KOPT-K1 (cell line): Measurements from ENCODE around the gene PHYH.
"Not testable (repeated sequence)": the region's sequence is repeated elsewhere in the genome, so short reads cannot be mapped to it uniquely, and the experiment has no call there.

Experiments used
- H3K27ac ChIP-seq: fragments of 200-600 bp; sonication (generic); 2 replicates; pipeline ENCODE4 v1.5.1; 2016; ENCODE audit warnings: antibody characterized with exemption, mild to moderate bottlenecking, low read depth, low read length; ENCODE audit not compliant: poor library complexity, severe bottlenecking
- H3K36me3 ChIP-seq: fragments of 200-600 bp; sonication (generic); 2 replicates; pipeline ENCODE4 v1.5.1; 2017; ENCODE audit warnings: antibody characterized with exemption, mild to moderate bottlenecking, low read length, moderate library complexity; ENCODE audit not compliant: insufficient read depth
- H3K9me3 ChIP-seq: fragments of 200-600 bp; sonication (generic); 2 replicates; pipeline ENCODE4 v1.5.1; 2017; ENCODE audit warnings: antibody characterized with exemption, low read length, mild to moderate bottlenecking; ENCODE audit not compliant: insufficient read depth, poor library complexity, severe bottlenecking

PHYH gene

DNA sequence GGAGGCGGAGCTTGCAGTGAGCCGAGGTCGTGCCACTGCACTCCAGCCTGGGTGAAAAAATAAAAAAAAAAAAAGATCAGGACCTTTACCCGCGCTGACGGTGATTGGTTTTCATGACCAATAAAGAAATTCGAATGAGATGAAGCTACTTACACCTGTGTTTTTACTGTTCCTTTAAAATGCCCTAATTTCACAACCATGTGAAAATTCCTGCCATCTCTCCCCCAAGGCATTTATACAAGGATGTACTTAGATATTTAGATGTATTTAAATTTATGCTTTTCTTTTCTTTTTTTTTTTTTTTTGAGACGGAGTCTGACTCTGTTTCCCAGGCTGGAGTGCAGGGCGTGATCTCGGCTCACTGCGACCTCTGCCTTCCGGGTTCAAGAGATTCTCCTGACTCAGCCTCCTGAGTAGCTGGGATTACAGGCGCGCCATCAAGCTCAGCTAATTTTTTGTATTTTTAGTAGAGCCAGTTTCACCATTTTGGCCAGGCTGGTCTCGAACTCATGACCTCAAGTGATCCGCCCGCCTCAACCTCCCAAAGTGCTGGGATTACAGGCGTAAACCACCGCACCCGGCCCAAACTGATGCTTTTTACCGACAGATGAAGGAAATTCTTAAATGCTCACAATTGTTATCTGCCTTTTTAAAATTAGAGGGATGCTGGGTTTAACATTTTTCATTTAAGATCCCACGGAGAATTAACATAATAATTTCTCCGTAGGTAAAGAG, 3.1 kb upstream of the PHYH start:
- Histone ChIP-seq H3K36me3 (no peaks in the 10 kb centered on the region), H3K9me3 (no peaks in the 10 kb centered on the region), H3K27ac (no peak overlapping the region)

DNA sequence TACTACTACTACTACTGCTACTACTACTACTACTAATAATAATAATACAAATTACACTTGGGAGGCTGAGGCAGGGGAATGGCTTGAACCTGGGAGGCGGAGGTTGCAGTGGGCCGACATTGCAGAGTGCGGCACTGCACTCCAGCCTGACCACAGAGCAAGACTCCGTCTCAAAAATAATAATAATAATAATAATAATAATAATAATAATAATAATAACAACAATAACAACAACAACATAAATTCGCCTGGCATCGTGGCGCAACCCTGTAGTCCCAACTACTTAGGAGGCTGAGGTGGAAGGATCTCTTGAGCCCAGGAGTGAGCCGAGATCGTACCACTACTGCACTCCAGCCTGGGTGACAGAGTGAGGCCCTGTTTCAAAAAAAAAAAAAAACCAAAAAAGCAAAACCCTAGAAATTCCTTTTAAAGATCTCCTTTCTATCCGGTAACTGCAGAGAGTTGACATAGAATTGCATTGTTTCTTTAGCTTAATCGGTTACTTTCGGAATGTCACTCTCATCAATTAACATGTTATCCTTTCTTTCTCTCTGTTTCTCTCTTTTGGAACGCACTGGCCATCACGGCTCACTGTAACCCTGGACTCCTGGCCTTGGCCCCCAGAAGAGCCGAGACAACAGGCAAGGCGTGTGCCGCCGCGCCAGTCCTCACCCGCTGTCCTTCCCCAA, 972 bp downstream of the PHYH start:
- H3K9me3 ChIP-seq, result no peaks in the 10 kb centered on the region
- no peak overlapping the region for H3K27ac ChIP-seq
- no peaks in the 10 kb centered on the region for H3K36me3 ChIP-seq

DNA sequence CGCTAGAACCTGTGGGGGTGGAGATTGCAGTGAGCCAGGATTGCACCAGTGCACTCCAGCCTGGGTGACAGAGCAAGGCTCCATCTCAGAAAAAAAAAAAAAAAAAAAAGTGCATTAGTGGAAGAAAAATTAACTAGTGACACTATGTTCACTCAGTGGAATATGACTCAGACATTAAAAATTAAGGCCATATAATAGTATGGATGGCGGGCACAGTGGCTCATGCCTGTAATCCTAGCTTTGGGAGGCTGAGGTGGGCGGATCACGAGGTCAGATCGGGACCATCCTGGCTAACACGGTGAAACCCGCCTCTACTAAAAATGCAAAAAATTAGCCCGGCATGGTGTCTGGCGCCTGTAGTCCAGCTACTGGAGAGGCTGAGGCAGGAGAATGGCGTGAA, 3.4 kb downstream of the PHYH start:
- Histone ChIP-seq H3K9me3 (no peaks in the 10 kb centered on the region), H3K36me3 (no peaks in the 10 kb centered on the region), H3K27ac (no peak overlapping the region)

DNA sequence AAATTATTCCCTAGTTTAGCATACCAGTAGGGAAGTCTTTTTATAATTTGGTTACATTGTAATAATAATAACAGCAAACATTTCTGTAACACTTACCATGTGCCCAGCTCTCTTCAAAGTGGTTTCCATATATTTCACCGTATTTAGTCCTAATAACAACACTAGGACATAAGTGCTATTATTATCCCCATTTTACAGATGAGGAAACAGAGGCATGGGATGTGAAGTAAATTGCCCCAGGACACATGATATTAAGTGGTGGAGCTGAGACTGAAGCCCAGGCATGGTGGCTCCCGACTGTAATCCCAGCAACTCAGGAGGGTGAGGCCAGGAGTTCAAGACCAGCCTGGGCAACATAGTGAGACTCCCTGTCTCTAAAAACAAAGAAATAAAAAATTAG, 5.1 kb downstream of the PHYH start:
- H3K9me3 ChIP-seq, result no peaks in the 10 kb centered on the region

DNA sequence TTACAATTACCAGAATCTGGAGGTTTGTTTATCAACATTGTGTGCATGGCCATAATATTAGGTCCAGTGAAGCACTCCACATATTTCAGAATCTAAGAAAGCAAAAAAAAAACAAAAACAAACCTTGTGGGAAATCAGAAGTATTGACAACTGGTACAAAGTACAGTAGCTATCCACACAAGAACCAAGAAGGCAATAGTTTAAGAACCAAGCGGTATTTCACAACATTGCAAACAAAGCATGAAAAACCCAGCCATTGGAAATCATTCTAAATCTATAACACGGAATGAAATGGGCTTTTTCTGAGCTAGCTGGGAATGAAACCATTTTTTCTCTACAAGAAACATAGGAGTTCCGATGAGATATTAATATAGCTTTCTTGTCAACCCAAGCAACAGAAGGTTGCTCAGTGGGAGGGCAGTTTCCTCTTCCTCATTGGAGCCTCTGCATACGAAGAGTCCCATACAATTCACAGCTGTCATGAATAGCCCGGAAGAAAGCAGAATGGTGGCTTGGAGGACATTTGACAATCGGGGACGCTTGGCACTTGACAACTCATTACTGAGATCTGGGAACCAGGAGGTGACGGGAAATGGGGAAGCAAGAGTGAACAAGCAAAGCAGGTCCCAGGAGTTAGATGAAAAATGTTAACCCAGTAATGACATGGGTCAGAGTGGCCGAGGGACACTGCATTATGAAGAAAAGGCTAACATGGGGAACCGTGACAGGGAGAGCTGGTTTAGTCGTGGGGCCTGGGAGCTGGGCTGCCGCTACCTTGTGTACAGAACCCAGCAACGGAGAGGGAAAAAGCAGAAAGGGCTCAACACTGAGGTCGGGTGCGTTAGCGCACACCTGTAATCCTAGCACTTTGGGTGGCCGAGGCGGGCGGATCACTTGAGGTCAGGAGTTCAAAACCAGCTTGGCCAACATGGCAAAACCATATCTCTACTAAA, 7.8 kb downstream of the PHYH start:
- no peaks in the 10 kb centered on the region; the same call in 1 of the 2 replicates for H3K36me3 ChIP-seq
- no peaks in the 10 kb centered on the region for H3K9me3 ChIP-seq
- H3K27ac ChIP-seq, result no peak overlapping the region

More for the DNA sequence above, 5.1 kb downstream of the PHYH start:
- Histone ChIP-seq H3K36me3 (no peaks in the 10 kb centered on the region), H3K27ac (no peak overlapping the region)

DNA sequence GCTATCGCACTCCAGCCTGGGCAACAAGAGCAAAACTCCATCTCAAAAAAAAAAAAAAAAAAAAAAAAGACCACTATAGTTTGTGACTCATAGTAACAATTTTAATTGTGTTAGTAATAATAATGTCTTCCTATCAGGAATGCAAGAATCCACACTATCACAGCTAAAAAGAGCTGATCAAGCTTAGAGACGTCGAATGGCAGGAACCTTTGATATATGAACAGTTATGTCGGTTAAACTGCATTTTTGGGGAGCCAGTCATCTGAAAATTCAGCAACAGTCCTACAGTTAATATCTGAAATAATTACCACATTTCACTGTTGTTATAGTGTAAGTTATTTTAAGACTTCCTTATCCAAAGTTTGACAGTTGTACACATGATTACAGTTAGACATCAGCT, 8.8 kb downstream of the PHYH start:
- H3K9me3 ChIP-seq, result no peaks in the 10 kb centered on the region
- no peaks in the 10 kb centered on the region; the same call in 1 of the 2 replicates for H3K36me3 ChIP-seq
- H3K27ac ChIP-seq, result no peak overlapping the region

DNA sequence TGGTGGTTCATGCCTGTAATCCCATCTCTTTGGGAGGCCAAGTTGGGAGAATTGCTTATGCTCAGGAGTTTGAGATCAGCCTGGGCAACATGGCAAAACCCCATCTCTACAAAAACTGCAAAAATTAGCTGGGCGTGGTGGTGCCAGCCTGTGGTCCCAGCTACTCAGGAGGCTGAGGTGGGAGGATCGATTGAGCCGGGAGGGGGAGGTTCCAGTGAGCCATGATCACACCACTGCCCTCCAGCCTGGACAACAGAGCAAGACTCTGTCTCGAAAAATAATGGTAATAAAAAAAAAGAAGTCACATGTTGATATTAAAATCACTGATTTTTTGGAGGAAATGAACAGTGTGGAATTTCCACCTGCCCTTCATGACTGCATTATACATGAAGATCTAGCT, 15.8 kb downstream of the PHYH start:
- H3K36me3 ChIP-seq, result no peaks in the 10 kb centered on the region; the same call in 1 of the 2 replicates
- no peaks in the 10 kb centered on the region for H3K9me3 ChIP-seq
- H3K27ac ChIP-seq, result no peak overlapping the region

DNA sequence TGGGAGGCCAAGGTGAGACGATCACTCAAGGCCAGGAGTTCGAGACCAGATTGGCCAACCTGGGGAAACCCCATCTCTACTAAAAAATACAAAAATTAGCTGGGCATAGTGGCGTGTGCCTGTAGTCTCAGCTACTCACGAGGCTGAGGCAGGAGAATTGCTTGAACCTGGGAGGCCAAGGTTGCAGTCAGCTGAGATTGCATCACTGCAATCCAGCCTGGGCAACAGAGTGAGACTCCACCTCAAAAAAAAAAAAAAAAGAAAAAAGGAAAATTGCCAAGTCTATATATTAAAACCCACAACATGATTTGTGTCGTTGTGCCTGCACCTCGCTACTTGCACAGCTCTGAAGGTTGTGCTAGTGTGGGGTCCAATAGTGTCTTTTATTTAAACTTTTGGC, 17.5 kb downstream of the PHYH start:
- H3K9me3 ChIP-seq, H3K27ac ChIP-seq, H3K36me3 ChIP-seq: not testable (repeated sequence)

DNA sequence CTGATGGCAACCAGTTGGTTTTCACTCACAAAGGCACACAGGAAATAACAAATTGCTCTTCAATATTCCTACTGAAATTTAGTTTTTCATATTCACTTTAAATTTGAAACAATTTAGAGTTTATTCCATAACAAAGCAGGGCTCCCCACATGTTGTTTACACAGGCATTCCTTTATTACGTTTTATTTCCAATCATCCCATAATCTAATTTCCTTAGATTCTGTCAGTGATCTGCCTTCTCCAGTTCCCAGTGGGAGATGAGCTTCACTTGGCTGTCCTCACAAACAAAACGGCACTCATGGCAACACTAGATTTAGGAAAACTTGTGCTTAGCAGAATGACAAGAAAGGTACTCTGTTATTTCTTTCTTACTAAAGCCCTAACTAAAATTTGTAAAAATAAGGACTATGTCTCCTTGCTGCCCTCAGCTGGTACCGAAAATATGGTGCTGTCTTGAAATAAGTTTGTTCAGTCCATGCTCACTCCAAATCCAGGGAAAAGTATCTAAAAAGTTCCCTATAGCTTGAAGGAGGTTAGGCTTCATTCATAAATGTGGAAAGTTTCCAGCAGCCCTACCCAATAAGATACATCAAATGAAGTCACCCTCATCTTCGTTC, 23.0 kb downstream of the PHYH start:
- Histone ChIP-seq H3K9me3 (no peaks in the 10 kb centered on the region), H3K36me3 (no peaks in the 10 kb centered on the region), H3K27ac (no peak overlapping the region)

DNA sequence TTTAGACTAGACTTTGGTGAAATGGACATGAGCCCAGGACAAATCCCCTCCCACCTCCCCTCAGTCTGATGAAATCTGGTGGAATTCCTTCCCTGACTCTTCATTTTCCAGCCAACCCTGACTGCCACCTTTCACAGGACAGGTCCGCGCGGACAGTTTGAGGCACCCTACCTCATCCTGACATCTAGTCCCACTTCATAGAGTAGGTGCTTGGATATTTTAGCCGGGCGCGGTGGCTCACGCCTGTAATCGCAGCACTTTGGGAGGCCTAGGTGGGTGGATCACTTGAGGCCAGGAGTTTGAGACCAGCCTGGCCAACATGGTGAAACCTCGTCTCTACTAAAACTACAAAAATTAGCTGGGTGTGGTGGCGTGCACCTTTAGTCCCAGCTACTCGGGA, 23.7 kb downstream of the PHYH start:
- H3K9me3 ChIP-seq, H3K36me3 ChIP-seq, H3K27ac ChIP-seq: not testable (repeated sequence)

DNA sequence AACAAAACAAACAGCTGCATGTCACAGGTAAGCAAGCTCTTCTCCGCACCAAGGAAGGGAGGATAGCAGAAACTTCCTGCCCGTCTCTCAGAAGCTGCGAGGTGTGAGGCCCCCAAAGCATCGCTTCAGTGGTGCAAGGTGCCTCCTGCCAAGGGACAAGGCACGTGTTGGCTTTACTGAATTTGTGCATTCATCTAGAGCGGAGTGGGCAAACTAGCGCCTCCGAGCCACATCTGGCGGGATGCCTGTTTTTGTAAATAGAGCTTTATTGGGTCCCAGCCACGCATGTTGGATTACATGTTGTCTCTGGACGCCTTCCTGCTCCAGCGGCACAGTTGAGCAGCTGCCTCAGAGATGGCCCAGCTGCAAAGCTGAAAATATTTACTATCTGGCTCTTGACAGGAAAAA, 27.7 kb downstream of the PHYH start:
- H3K36me3 ChIP-seq, result no peaks in the 10 kb centered on the region
- H3K9me3 ChIP-seq, result no peaks in the 10 kb centered on the region
- no peak overlapping the region for H3K27ac ChIP-seq

DNA sequence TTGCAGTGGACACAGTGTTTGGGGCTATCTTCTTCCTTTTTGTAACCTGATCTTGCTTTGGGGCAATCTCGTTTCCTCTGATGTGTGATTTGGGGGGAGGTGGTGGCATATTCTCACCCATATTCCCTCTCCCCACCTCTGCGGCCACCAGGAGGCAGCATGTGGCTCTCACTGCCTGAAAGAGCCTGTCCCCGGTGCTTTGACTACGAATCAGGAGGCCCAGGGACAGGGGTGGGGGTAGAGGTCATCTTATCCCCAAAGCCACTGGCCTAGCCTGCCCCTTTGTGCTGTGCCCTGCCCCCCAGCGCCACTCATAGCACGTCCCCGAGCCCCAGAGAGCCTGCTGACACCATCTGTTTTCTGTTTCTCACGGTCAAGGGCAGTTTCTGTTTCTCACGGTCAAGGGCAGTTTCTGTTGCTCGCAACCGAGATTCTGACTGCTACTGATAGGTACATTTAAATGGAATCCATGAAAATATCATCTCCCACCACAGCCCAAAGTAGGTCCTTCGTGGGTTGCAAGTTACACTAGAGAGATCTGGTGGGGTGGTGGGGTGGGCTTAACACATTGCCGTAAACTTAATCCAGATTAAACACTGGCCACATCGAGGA, 28.2 kb downstream of the PHYH start:
- no peak overlapping the region for H3K27ac ChIP-seq

DNA sequence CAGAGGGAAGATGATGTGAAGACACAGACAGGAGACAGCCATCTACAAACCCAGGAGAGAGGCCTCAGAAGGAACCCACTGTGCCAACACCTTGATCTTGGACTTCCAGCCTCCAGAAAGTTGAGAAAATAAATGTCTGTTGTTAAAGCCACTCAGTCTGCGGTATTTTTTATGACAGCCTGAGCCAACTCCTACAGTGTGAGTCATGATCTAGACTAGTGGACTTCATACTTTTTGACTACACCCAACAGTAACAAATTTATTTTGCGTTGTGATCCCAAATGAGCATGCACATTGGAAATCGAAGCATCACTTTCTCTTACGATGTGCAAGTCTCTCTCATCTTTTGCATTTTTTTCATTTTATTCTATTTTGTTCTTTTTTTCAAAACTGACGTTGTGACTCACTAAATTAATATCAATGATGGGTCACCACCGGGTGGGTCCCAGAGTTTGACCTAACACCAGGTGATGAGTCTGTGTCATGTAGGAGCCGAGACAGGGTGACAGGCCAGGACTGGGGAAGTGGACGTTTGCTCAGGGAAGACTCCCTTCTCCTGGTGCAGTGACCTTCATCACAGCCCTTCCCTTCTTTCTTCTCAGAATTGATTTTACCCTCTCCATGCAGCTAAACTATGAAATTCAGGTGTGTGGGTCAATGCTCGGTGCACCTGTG, 28.9 kb downstream of the PHYH start:
- H3K9me3 ChIP-seq, result no peaks in the 10 kb centered on the region
- no peaks in the 10 kb centered on the region for H3K36me3 ChIP-seq
- H3K27ac ChIP-seq, result no peak overlapping the region

More for the DNA sequence above, 28.2 kb downstream of the PHYH start:
- H3K9me3 ChIP-seq, result no peaks in the 10 kb centered on the region
- H3K36me3 ChIP-seq, result no peaks in the 10 kb centered on the region

DNA sequence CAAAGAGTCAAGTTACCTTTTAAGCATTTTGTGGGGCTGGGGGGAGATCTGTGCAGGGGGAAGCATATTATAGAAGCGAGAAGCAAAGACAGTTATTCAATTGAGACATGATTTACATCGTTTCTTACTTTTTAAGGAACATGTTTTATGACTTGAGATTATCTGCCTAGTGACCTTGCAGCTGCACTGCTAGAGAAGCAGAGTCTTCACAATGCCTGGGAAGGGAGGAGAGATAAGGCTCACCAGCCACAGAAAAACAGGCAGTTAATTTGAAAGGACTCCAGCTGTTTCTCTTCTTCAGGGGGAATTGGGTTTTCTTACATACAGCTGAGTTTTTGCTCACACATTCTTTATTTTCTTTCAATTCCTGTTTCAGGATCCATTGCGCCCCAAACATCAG, 31.0 kb downstream of the PHYH start:
- Histone ChIP-seq H3K36me3 (no peaks in the 10 kb centered on the region), H3K27ac (no peak overlapping the region), H3K9me3 (no peaks in the 10 kb centered on the region)
